Suprapubic skin (tissue), 4 donors: Measurements from ENCODE around the gene ACTR1B. TPM values are rescaled to one million over a fixed set of nuclear protein-coding genes. Genes with fewer than 3 reads are reported as not detected.

Experiments used
- DNase-seq, 2 donors: peaks; one replicate each; pipeline ENCODE4 v3.0.0-alpha.2; 2019; ENCODE audit warnings: low spot score in 2 of 2
- H3K27ac ChIP-seq: fragments of 200-600 bp; sonication (generic); one replicate; pipeline ENCODE4 v1.5.1; 2019
- H3K27me3 ChIP-seq: fragments of 200-600 bp; sonication (generic); one replicate; pipeline ENCODE4 v1.5.1; 2019
- H3K36me3 ChIP-seq: fragments of 200-600 bp; sonication (generic); one replicate; pipeline ENCODE4 v1.5.1; 2019
- H3K4me1 ChIP-seq: fragments of 200-600 bp; sonication (generic); one replicate; pipeline ENCODE4 v1.5.1; 2019
- H3K4me3 ChIP-seq: fragments of 200-600 bp; sonication (generic); one replicate; pipeline ENCODE4 v1.5.1; 2019; ENCODE audit warnings: mild to moderate bottlenecking
- H3K9me3 ChIP-seq: fragments of 200-600 bp; sonication (generic); one replicate; pipeline ENCODE4 v1.5.1; 2019
- CTCF ChIP-seq, 2 donors: fragments of 200-600 bp in 1 of 2; fragments of 450-650 bp in 1 of 2; sonication (generic) in 1 of 2; IDR thresholded peaks; one replicate each; pipeline ENCODE4 v1.5.1; 2016 to 2019; ENCODE audit warnings: antibody characterized with exemption in 2 of 2, mild to moderate bottlenecking in 1 of 2, moderate library complexity in 1 of 2
- EP300 ChIP-seq: sonication (generic); formaldehyde crosslinking; IDR thresholded peaks from one replicate; pipeline ENCODE4 v1.6.1; 2017; ENCODE audit warnings: antibody characterized with exemption
- POLR2A ChIP-seq, 2 donors: fragments of 450-650 bp; IDR thresholded peaks; one replicate each; pipeline ENCODE4 v1.6.1; 2017; ENCODE audit warnings: antibody characterized with exemption in 2 of 2, mild to moderate bottlenecking in 2 of 2, moderate library complexity in 2 of 2
- POLR2AphosphoS5 ChIP-seq, 3 donors: sonication (generic); formaldehyde crosslinking; IDR thresholded peaks; one replicate each; pipeline ENCODE4 v1.6.1; 2017; ENCODE audit warnings: antibody characterized with exemption in 3 of 3
- WGBS: methylation state at CpG from one replicate; pipeline ENCODE4 v1.1.5; 2018; 5-methylcytosine and 5-hydroxymethylcytosine counted together
- total RNA-seq, 4 donors: library from RNA; depleted of rRNA; stranded (reverse); fragments of >200 nt; gene quantifications; one replicate each; pipeline ENCODE4 v1.1.0, GENCODE V29; 2016

Gene ACTR1B
- total RNA-seq, 4 donors from 2014 or later: 54.9 to 89.1 (median 74.4) TPM

- WGBS: 100% methylated on average over 1 of the region's 1 CpG
Observed at GRCh38 chr2:97653874-97654273, 10.0 kb downstream of the ACTR1B start.

GRCh38 chr2:97653473-97653872 lies 10.4 kb downstream of the ACTR1B start:
- TF ChIP-seq POLR2AphosphoS5 (IDR thresholded peaks at IDR 0.05) (no peak), CTCF (IDR thresholded peaks at IDR 0.05) (no peak), POLR2A (IDR thresholded peaks at IDR 0.05) (no peak), EP300 (no peak)
- 85% methylated on average over 2 of the region's 2 CpGs for WGBS
- DNase-seq: no peak
- no peaks in the 10 kb centered on the region for H3K4me1 ChIP-seq
- H3K9me3 ChIP-seq: no peaks in the 10 kb centered on the region
- no peak overlapping the region for H3K4me3 ChIP-seq
- peaks cover 62% of the 10 kb centered on the region for H3K36me3 ChIP-seq
- no peaks in the 10 kb centered on the region for H3K27me3 ChIP-seq
- H3K27ac ChIP-seq: no peak overlapping the region

More at GRCh38 chr2:97653874-97654273, 10.0 kb downstream of the ACTR1B start:
- H3K36me3 ChIP-seq: peaks cover 62% of the 10 kb centered on the region
- no peaks in the 10 kb centered on the region for H3K4me1 ChIP-seq
- no peak for TF ChIP-seq POLR2A (IDR thresholded peaks at IDR 0.05)
- no peak for TF ChIP-seq EP300
- no peak for TF ChIP-seq POLR2AphosphoS5 (IDR thresholded peaks at IDR 0.05)
- no peak for TF ChIP-seq CTCF (IDR thresholded peaks at IDR 0.05)
- H3K4me3 ChIP-seq: no peak overlapping the region
- no peak overlapping the region for H3K27ac ChIP-seq
- H3K9me3 ChIP-seq: no peaks in the 10 kb centered on the region
- DNase-seq: no peak
- no peaks in the 10 kb centered on the region for H3K27me3 ChIP-seq

GRCh38 chr2:97651114-97651513 lies 12.7 kb downstream of the ACTR1B start:
- TF ChIP-seq EP300 (no peak), CTCF (IDR thresholded peaks at IDR 0.05) (no peak), POLR2A (IDR thresholded peaks at IDR 0.05) (no peak), POLR2AphosphoS5 (IDR thresholded peaks at IDR 0.05) (no peak)
- Histone ChIP-seq H3K4me1 (peaks cover 10% of the 10 kb centered on the region), H3K9me3 (no peaks in the 10 kb centered on the region), H3K36me3 (peaks cover 52% of the 10 kb centered on the region), H3K4me3 (no peak overlapping the region), H3K27ac (no peak overlapping the region), H3K27me3 (no peaks in the 10 kb centered on the region)
- WGBS: 82% methylated on average over 4 of the region's 4 CpGs
- DNase-seq: no peak

GRCh38 chr2:97646977-97647376 lies 16.9 kb downstream of the ACTR1B start:
- Histone ChIP-seq H3K27me3 (no peaks in the 10 kb centered on the region), H3K4me1 (peaks cover 16% of the 10 kb centered on the region), H3K36me3 (peaks cover 30% of the 10 kb centered on the region), H3K4me3 (peak overlapping the region; percentile 96), H3K27ac (no peak overlapping the region), H3K9me3 (no peaks in the 10 kb centered on the region)
- TF ChIP-seq EP300: no peak
- no peak for TF ChIP-seq POLR2AphosphoS5 (IDR thresholded peaks at IDR 0.05)
- TF ChIP-seq POLR2A (IDR thresholded peaks at IDR 0.05): no peak
- TF ChIP-seq CTCF (IDR thresholded peaks at IDR 0.05): no peak
- 89% methylated on average over 4 of the region's 4 CpGs for WGBS
- no peak for DNase-seq

- TF ChIP-seq POLR2A (IDR thresholded peaks at IDR 0.05) (peak; percentile 55 to 70), POLR2AphosphoS5 (IDR thresholded peaks at IDR 0.05) (peak; percentile 46 to 85 (median 69)), EP300 (no peak), CTCF (IDR thresholded peaks at IDR 0.05) (no peak)
Observed at GRCh38 chr2:97645695-97646629, 17.9 kb downstream of the ACTR1B start, which contains the start of gene COX5B. COX5B (plus strand) TSS chr2:97646062; CDS start chr2:97646087, 25 bp downstream.

More at GRCh38 chr2:97645695-97646629, 17.9 kb downstream of the ACTR1B start, which contains the start of gene COX5B:
- peak within 1 kb of the TSS; percentile 96 for H3K4me3 ChIP-seq
- no peaks in the 10 kb centered on the region for H3K9me3 ChIP-seq
- peak; percentile 99 to 100 for DNase-seq
- peak within 1 kb of the TSS; percentile 92 for H3K27ac ChIP-seq
- peaks cover 30% of the 10 kb centered on the region for H3K36me3 ChIP-seq
- no peaks in the 10 kb centered on the region for H3K27me3 ChIP-seq
- H3K4me1 ChIP-seq: peaks cover 16% of the 10 kb centered on the region
- WGBS: 4% methylated on average over 16 of the region's 63 CpGs
